Neural cell (in vitro differentiated cells): ENCODE measurements around the gene PTPRT. TPM values are rescaled to one million over a fixed set of nuclear protein-coding genes. Genes with fewer than 3 reads are reported as not detected.

ENCODE experiments used
- H2AFZ ChIP-seq: fragments of 200-600, 300-800 bp; sonication (generic), shearing (Covaris generic); 2 replicates; pipeline ENCODE4 v1.6.0; 2014; ENCODE audit warnings: low read depth, mild to moderate bottlenecking, antibody characterized with exemption, low read length, moderate library complexity
- H3F3A ChIP-seq: fragments of 200-600 bp; shearing (Covaris generic); 2 replicates; pipeline ENCODE4 v1.6.1; 2016; ENCODE audit warnings: mild to moderate bottlenecking, moderate library complexity, mixed read lengths, antibody characterized with exemption, low read length; ENCODE audit not compliant: insufficient read depth, poor library complexity, severe bottlenecking
- H3K27ac ChIP-seq: fragments of 200-600, 300-800 bp; sonication (generic), shearing (Covaris generic); 2 replicates; pipeline ENCODE4 v1.5.1; 2014; ENCODE audit warnings: mild to moderate bottlenecking, low read length, moderate library complexity
- H3K27me3 ChIP-seq: fragments of 300-800, 200-600 bp; sonication (generic), shearing (Covaris generic); 2 replicates; pipeline ENCODE4 v1.6.0; 2014; ENCODE audit warnings: mild to moderate bottlenecking, low read depth, low read length, moderate library complexity; ENCODE audit not compliant: insufficient read depth
- H3K36me3 ChIP-seq: fragments of 300-800, 200-600 bp; sonication (generic), shearing (Covaris generic); 2 replicates; pipeline ENCODE4 v1.5.1; 2014; ENCODE audit warnings: mild to moderate bottlenecking, antibody characterized with exemption, low read length, moderate library complexity; ENCODE audit not compliant: insufficient read depth
- H3K4me2 ChIP-seq: fragments of 300-800, 200-600 bp; sonication (generic), shearing (Covaris generic); 2 replicates; pipeline ENCODE4 v1.6.0; 2014; ENCODE audit warnings: mild to moderate bottlenecking, low read length
- H3K4me3 ChIP-seq: fragments of 300-800, 200-600 bp; sonication (generic), shearing (Covaris generic); 2 replicates; pipeline ENCODE4 v1.5.1; 2014; ENCODE audit warnings: mild to moderate bottlenecking, low read length, moderate library complexity
- H3K79me2 ChIP-seq: fragments of 200-600 bp; shearing (Covaris generic); replicated peaks from 2 replicates; pipeline ENCODE4 v1.6.0; 2014; ENCODE audit warnings: mild to moderate bottlenecking, low read length, moderate library complexity; ENCODE audit not compliant: insufficient read depth
- H3K9ac ChIP-seq: fragments of 300-800, 200-600 bp; sonication (generic), shearing (Covaris generic); 2 replicates; pipeline ENCODE4 v1.6.1; 2016; ENCODE audit warnings: mild to moderate bottlenecking, low read length, mixed read lengths
- H3K9me2 ChIP-seq: fragments of 200-600 bp; shearing (Covaris generic); 2 replicates; pipeline ENCODE4 v1.6.1; 2016; ENCODE audit warnings: mild to moderate bottlenecking, low read length, mixed read lengths; ENCODE audit not compliant: insufficient read depth
- H3K9me3 ChIP-seq: fragments of 200-600, 300-800 bp; sonication (generic), shearing (Covaris generic); 2 replicates; pipeline ENCODE4 v1.6.1; 2016; ENCODE audit warnings: mild to moderate bottlenecking, mixed run types, low read length, moderate library complexity, mixed read lengths
- H4K20me1 ChIP-seq: fragments of 200-600 bp; shearing (Covaris generic); 2 replicates; pipeline ENCODE4 v1.6.1; 2016; ENCODE audit warnings: mild to moderate bottlenecking, mixed run types; ENCODE audit not compliant: insufficient read depth
- CTCF ChIP-seq: fragments of 450-650 bp; IDR thresholded peaks from 2 replicates; pipeline ENCODE4 v1.5.1; 2014; ENCODE audit warnings: antibody characterized with exemption, mild to moderate bottlenecking, moderate library complexity; ENCODE audit not compliant: poor library complexity, severe bottlenecking
- EP300 ChIP-seq: fragments of 450-650 bp; conservative IDR thresholded peaks from 2 replicates; pipeline ENCODE4 v1.6.1; 2014; ENCODE audit warnings: antibody characterized with exemption, mild to moderate bottlenecking, moderate library complexity; ENCODE audit not compliant: poor library complexity, severe bottlenecking
- EZH2 ChIP-seq: fragments of 200-600, 300-800 bp; shearing (Covaris generic), sonication (generic); IDR thresholded peaks from 2 replicates; pipeline ENCODE4 v1.6.1; 2014; ENCODE audit warnings: antibody characterized with exemption, low read length, borderline replicate concordance, mild to moderate bottlenecking; ENCODE audit not compliant: insufficient read depth, poor library complexity, severe bottlenecking
- MXI1 ChIP-seq: fragments of 450-650 bp; conservative IDR thresholded peaks from 2 replicates; pipeline ENCODE4 v1.6.1; 2014; ENCODE audit warnings: antibody characterized with exemption, mild to moderate bottlenecking; ENCODE audit not compliant: poor library complexity, severe bottlenecking
- POLR2AphosphoS5 ChIP-seq: IDR thresholded peaks from 2 replicates; pipeline ENCODE4 v1.6.1; 2012
- RAD21 ChIP-seq: fragments of 450-650 bp; conservative IDR thresholded peaks from 2 replicates; pipeline ENCODE4 v1.6.1; 2014; ENCODE audit warnings: antibody characterized with exemption, mild to moderate bottlenecking, moderate library complexity
- REST ChIP-seq: IDR thresholded peaks from 2 replicates; pipeline ENCODE4 v1.6.1; 2012; ENCODE audit warnings: borderline replicate concordance
- SMC3 ChIP-seq: fragments of 450-650 bp; conservative IDR thresholded peaks from 2 replicates; pipeline ENCODE4 v1.6.1; 2014; ENCODE audit warnings: antibody characterized with exemption, mild to moderate bottlenecking, moderate library complexity; ENCODE audit not compliant: poor library complexity
- TAF1 ChIP-seq: IDR thresholded peaks from 2 replicates; pipeline ENCODE4 v1.6.1; 2012; ENCODE audit warnings: low read depth
- polyA plus RNA-seq: library from polyadenylated mRNA; depleted of rRNA; stranded (reverse); fragments of >200 nt; gene quantifications from 2 replicates; pipeline ENCODE4 v1.2.3, GENCODE V29; 2014

PTPRT gene
- polyA plus RNA-seq, 1 donor from 2014 or later, result 9.2 TPM

GRCh38 chr20:42441864-42442331 lies 747.8 kb downstream of the PTPRT start:
- TF ChIP-seq EZH2, result no peak
- no peak for TF ChIP-seq RAD21
- TF ChIP-seq CTCF, result no peak
- no peak for TF ChIP-seq EP300
- TF ChIP-seq TAF1, result no peak
- TF ChIP-seq MXI1, result no peak
- TF ChIP-seq REST, result no peak
- no peak for TF ChIP-seq POLR2AphosphoS5
- no peak for TF ChIP-seq SMC3
- no peak overlapping the region for H2AFZ ChIP-seq
- no peaks in the 10 kb centered on the region for H3K36me3 ChIP-seq
- no peaks in the 10 kb centered on the region for H3K79me2 ChIP-seq
- no peak overlapping the region for H3K27ac ChIP-seq
- no peak overlapping the region for H3K9ac ChIP-seq
- no peaks in the 10 kb centered on the region for H3K27me3 ChIP-seq
- H3K9me3 ChIP-seq, result no peaks in the 10 kb centered on the region
- H3K4me3 ChIP-seq, result no peak overlapping the region
- no peak overlapping the region for H3K4me2 ChIP-seq
- no peaks in the 10 kb centered on the region for H4K20me1 ChIP-seq
- H3K9me2 ChIP-seq, result no peaks in the 10 kb centered on the region
- no peaks in the 10 kb centered on the region for H3F3A ChIP-seq

DNA sequence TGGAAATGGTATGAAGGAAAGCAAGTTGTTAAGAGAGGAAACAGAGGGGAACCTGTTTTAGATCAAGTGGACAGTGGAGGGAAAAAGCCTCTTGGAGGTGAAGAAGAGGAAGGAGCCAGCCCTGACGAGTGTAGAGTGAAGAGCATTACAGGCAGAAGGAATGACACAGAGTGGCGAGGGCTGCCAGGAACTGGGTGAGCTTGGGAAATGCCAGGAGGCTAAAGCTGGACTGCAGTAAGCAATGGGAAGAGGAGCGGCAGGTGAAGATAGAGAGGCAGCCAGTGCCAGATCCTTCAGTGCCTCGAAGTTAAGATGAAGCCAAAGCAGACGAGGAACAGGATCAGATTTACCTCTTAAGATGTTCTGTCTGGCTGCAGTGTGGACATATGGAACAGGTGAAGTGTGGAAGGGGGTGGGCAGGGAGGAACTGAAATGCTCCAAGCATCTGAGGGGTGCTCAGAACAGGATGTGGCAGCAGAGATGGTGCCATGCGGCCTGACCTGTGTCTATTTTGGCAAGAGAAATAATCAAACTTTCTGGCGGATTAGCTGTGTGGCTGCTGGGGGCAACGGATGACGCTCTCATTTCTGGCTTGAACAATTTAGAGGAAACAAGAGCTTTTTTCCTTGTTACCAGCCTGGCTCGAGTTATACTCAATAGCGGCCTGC lies 748.4 kb downstream of the PTPRT start:
- no peaks in the 10 kb centered on the region for H4K20me1 ChIP-seq
- no peaks in the 10 kb centered on the region for H3K36me3 ChIP-seq
- H3K4me3 ChIP-seq, result no peak overlapping the region
- TF ChIP-seq TAF1 (no peak), EZH2 (no peak), CTCF (no peak), MXI1 (no peak), SMC3 (no peak), EP300 (no peak), POLR2AphosphoS5 (no peak), REST (no peak), RAD21 (no peak)
- no peak overlapping the region for H3K4me2 ChIP-seq
- no peak overlapping the region for H3K27ac ChIP-seq
- no peaks in the 10 kb centered on the region for H3K9me3 ChIP-seq
- H3K79me2 ChIP-seq, result no peaks in the 10 kb centered on the region
- H3K9ac ChIP-seq, result no peak overlapping the region
- no peaks in the 10 kb centered on the region for H3K9me2 ChIP-seq
- no peaks in the 10 kb centered on the region for H3F3A ChIP-seq
- H2AFZ ChIP-seq, result no peak overlapping the region
- H3K27me3 ChIP-seq, result no peaks in the 10 kb centered on the region
